ENCODE measurements around the gene CILP. TPM values are rescaled to one million over a fixed set of nuclear protein-coding genes. Genes with fewer than 3 reads are reported as not detected.
"Not testable (repeated sequence)": the region's sequence is repeated elsewhere in the genome, so short reads cannot be mapped to it uniquely, and the experiment has no call there.

The CILP gene
- total and polyA plus RNA-seq, 8 donors = 0.76 to 28.7 (median 4.5) TPM

GRCh38 chr15:65231306-65231705 is 20.0 kb upstream of the CILP start:
- TF ChIP-seq POLR2A (IDR thresholded peaks at IDR 0.05) = no peak
- intact Hi-C loops (cut with DNase I; ENCODE audit: low total_unique reads) = no loop called here
- H3K27ac ChIP-seq = no peak overlapping the region
- no peaks in the 10 kb centered on the region for H3K36me3 ChIP-seq
- no peak overlapping the region for H3K4me3 ChIP-seq
- no peak for DNase-seq
- H3K9me3 ChIP-seq = no peaks in the 10 kb centered on the region
- H3K27me3 ChIP-seq = no peaks in the 10 kb centered on the region
- WGBS, 5 donors = 89 to 92% (median 90%) methylated on average over 10 of the region's 10 CpGs
- H3K4me1 ChIP-seq = no peaks in the 10 kb centered on the region

DNA sequence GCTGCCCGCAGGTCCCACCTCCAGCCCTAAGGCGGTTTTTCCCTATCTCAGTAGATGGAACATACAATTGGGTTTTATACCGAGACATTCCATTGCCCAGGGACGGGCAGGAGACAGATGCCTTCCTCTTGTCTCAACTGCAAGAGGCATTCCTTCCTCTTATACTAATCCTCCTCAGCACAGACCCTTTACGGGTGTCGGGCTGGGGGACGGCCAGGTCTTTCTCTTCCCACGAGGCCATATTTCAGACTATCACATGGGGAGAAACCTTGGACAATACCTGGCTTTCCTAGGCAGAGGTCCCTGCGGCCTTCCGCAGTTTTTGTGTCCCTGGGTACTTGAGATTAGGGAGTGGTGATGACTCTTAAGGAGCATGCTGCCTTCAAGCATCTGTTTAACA is 15.6 kb upstream of the CILP start:
- intact Hi-C loops (cut with DNase I; ENCODE audit: low total_unique reads) = not testable (repeated sequence)

DNA sequence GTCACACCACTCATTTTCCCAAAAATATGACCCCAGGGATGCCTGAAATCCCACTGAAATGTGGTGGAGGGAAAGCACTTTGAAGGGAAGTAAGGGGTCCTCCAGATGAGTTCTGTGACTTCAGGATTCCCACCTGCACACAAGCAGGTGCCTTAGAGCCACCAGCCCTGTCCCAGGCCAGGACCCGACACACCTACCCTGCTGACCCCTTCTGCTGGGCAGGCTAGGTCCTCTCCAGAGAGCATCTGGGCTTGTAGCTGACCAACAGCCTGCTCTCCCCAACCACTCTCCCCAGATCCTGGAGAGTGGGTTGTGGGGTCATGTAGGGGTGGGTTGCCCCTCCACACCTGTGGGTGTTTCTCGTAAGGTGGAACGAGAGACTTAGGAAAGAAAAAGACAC is 14.9 kb upstream of the CILP start:
- DNase-seq = no peak
- no peak overlapping the region for H3K27ac ChIP-seq
- no peaks in the 10 kb centered on the region for H3K4me1 ChIP-seq
- 93 to 100% (median 100%) methylated on average over 3 of the region's 3 CpGs for whole genome bisulfite sequencing, 5 donors
- no peak overlapping the region for H3K4me3 ChIP-seq
- no peaks in the 10 kb centered on the region for H3K27me3 ChIP-seq
- no peak for TF ChIP-seq CTCF (IDR thresholded peaks at IDR 0.05)
- intact Hi-C loops (cut with DNase I; ENCODE audit: low total_unique reads) = no loop called here
- no peaks in the 10 kb centered on the region for H3K36me3 ChIP-seq
- H3K9me3 ChIP-seq = no peaks in the 10 kb centered on the region

More for the DNA sequence above, 15.6 kb upstream of the CILP start:
- not testable (repeated sequence) for DNase-seq, H3K27me3 ChIP-seq, H3K27ac ChIP-seq, H3K4me1 ChIP-seq, H3K9me3 ChIP-seq, H3K4me3 ChIP-seq, H3K36me3 ChIP-seq
- WGBS, 5 donors = 58 to 80% (median 72%) methylated on average over 4 to 8 of the region's 10 CpGs; no CpG with 5 or more reads in 1 of the 5 donors

DNA sequence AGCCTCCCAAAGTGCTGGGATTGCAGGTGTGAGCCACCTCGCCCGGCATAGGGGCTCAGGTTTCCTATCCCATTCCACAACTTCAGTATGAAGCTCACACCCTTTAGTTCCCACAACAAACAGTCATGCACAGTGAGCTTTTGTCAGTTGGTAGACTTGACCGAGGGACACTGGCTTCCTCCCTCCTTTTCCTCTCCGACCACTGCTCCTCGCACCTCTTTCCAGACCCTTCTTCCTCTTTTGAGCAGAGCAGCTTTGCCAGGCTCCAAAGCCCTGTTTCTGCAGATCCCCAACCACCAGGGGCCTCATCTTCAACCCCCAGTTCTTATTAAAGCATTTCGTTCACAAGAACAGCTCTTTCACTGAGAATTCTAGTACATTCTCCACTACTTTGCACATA is 12.7 kb upstream of the CILP start:
- no peak for DNase-seq
- no peaks in the 10 kb centered on the region for H3K4me1 ChIP-seq
- no peak overlapping the region for H3K27ac ChIP-seq
- intact Hi-C loops (cut with DNase I; ENCODE audit: low total_unique reads) = no loop called here
- 81 to 91% (median 81%) methylated on average over 6 of the region's 6 CpGs for WGBS, 5 donors
- H3K9me3 ChIP-seq = no peaks in the 10 kb centered on the region
- no peaks in the 10 kb centered on the region for H3K36me3 ChIP-seq
- no peaks in the 10 kb centered on the region for H3K27me3 ChIP-seq
- no peak overlapping the region for H3K4me3 ChIP-seq
- TF ChIP-seq POLR2A (IDR thresholded peaks at IDR 0.05) = no peak
- TF ChIP-seq CTCF (IDR thresholded peaks at IDR 0.05) = no peak
- no peak for TF ChIP-seq POLR2AphosphoS5 (IDR thresholded peaks at IDR 0.05)
- TF ChIP-seq EP300 (IDR thresholded peaks at IDR 0.05) = no peak

- TF ChIP-seq POLR2AphosphoS5 (IDR thresholded peaks at IDR 0.05) (no peak), CTCF (IDR thresholded peaks at IDR 0.05) (no peak), POLR2A (IDR thresholded peaks at IDR 0.05) (no peak), EP300 (IDR thresholded peaks at IDR 0.05) (no peak)
- no peaks in the 10 kb centered on the region for H3K27me3 ChIP-seq
- H3K4me3 ChIP-seq = no peak overlapping the region
- WGBS, 5 donors = 83 to 91% (median 88%) methylated on average over 4 of the region's 4 CpGs
- H3K9me3 ChIP-seq = no peaks in the 10 kb centered on the region
- no peaks in the 10 kb centered on the region for H3K4me1 ChIP-seq
- no peak for DNase-seq
- H3K27ac ChIP-seq = no peak overlapping the region
- no peaks in the 10 kb centered on the region for H3K36me3 ChIP-seq
- intact Hi-C loops (cut with DNase I; ENCODE audit: low total_unique reads) = no loop called here
Measured at GRCh38 chr15:65222891-65223290, 11.6 kb upstream of the CILP start.

GRCh38 chr15:65221697-65222096 is 10.4 kb upstream of the CILP start:
- H3K27me3 ChIP-seq = no peaks in the 10 kb centered on the region
- H3K9me3 ChIP-seq = no peaks in the 10 kb centered on the region
- H3K27ac ChIP-seq = no peak overlapping the region
- TF ChIP-seq POLR2A (IDR thresholded peaks at IDR 0.05) = no peak
- TF ChIP-seq POLR2AphosphoS5 (IDR thresholded peaks at IDR 0.05) = no peak
- TF ChIP-seq EP300 (IDR thresholded peaks at IDR 0.05) = no peak
- TF ChIP-seq CTCF (IDR thresholded peaks at IDR 0.05) = no peak
- 66 to 88% (median 72%) methylated on average over 2 of the region's 2 CpGs for WGBS, 5 donors
- no peaks in the 10 kb centered on the region for H3K36me3 ChIP-seq
- H3K4me1 ChIP-seq = no peaks in the 10 kb centered on the region
- DNase-seq = no peak
- H3K4me3 ChIP-seq = no peak overlapping the region
- intact Hi-C loops (cut with DNase I; ENCODE audit: low total_unique reads) = no loop called here

Measured in stomach (tissue), 9 donors.